HG02884 (cell line): ENCODE results near the gene AKAP6.

Experiments used
- ATAC-seq: cut with Tn5 transposase; IDR thresholded peaks from one replicate; pipeline ENCODE4 v1.9.1; 2021; ENCODE audit warnings: mild to moderate bottlenecking, moderate library complexity; ENCODE audit not compliant: unreplicated experiment

Gene AKAP6

DNA sequence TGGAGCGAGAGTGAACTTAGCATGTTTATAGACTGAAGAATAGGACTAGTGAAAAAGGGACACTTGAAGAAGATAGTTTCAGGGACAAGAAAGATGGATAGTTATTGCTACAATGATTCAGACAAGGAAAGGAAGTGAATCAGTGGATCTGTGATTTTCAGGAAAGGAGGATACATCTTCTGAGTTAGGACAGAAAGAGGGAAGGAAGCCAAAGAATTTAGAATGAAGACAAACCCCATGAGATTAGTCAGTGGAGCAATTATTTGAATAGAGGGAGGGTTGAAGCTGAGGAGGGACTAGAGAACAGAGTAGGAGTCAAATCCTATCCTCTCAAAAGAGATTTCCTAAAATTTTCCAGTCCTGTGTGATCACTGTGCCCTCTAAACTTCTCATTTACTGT, 282.7 kb downstream of the AKAP6 start:
- ATAC-seq = no peak

- ATAC-seq = no peak
Measured at GRCh38 chr14:32618991-32619390, 289.9 kb downstream of the AKAP6 start.

DNA sequence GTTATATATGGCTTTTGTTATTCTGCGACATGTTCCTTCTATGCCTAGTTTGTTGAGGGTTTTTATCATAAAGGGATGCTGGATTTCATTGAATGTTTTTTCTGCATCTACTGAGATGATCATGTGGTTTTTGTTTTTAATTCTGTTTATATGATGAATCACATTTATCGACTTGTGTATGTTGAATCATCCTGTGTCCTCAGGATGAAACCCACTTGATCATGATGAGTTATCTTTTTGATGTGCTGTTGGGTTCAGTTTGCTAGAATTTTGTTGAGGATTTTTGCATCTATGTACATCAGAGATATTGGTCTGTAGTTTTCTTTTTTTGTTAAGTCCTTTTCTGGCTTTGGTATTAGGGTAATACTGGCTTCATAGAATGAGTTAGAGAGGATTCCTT, 291.2 kb downstream of the AKAP6 start:
- ATAC-seq = no peak

GRCh38 chr14:32620724-32621123, 291.6 kb downstream of the AKAP6 start:
- no peak for ATAC-seq

GRCh38 chr14:32621585-32621984, 292.5 kb downstream of the AKAP6 start:
- ATAC-seq = no peak

- ATAC-seq = peak; percentile 50
Measured at GRCh38 chr14:32622742-32623141, 293.6 kb downstream of the AKAP6 start.

DNA sequence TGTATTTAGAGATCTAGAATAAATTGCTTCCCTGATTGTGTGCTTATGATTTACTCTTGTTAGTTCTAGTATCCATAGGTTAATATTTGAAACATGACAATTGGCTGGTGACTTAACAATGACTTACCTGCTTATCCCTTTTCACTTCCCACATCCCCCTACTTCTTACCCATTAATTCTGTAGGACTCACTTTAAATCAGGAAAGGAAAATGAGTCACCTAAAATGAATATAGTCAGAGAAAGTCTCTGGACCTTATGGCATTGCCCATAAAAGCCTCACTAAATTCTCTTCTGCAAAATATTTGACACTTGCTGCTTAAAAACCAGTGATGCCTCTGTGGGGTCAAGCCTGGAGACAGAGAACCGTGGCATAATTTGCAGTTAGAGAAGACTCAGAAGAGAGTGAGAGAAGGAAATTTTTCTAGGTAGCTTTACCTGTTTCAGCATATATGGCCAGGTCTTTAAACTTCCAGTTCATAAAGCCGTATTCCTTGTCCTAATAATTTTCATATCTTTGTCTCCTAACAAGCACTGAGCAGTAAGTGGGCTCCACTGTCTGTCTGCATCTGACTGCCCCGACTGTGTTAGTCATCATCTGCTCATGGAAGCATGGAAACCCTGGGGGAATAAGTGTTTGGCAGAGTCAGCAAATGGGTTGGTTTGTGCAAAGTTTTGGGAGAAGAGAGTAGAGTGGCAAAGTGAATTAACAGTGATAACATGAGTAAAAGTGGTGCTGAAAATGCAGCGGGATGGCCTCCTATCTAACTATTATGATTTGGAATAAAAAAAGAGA, 294.4 kb downstream of the AKAP6 start:
- no peak for ATAC-seq

GRCh38 chr14:32625211-32625610, 296.1 kb downstream of the AKAP6 start:
- ATAC-seq = no peak

DNA sequence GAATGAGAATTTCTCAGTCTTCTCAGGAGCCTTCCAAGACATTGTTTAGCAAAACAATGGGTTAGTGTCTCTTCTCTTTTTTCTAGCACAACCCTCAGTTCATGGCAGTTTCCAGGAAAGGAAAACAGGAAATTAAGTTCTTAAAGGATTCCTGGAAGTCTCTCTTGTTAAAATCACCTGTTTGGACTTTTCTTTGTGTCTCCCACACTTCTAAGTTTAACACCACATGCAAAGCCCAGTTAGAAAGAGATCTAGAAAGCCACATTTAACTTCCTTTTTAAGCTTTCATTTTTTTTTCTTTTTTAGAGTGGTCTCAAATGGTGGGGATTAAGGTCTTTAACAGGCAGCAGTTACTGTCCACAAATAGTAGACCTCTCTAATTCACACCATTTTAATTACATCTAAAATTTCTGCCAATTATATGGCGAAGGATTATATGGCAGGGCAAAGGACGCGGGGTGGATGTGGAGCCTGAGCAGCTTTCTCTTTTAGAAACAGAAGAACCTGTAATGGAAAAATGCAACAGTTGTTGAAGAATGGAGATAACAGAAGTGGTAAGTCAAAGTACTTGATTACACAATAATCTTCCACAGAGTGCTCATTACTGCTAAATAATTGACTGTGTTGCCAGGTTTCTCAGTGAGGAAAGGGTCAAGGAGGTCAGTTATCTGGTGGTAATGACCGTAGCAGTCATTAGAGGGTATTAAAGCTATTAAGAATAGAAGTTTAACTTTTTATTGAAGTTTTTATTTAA, 298.6 kb downstream of the AKAP6 start:
- no peak for ATAC-seq

- ATAC-seq = no peak
Measured at GRCh38 chr14:32629236-32629635, 300.1 kb downstream of the AKAP6 start.

- no peak for ATAC-seq
Measured at GRCh38 chr14:32630701-32631100, 301.6 kb downstream of the AKAP6 start.

- no peak for ATAC-seq
Measured at GRCh38 chr14:32633224-32633859, 304.2 kb downstream of the AKAP6 start.

- ATAC-seq = no peak
Measured at GRCh38 chr14:32633930-32634329, 304.8 kb downstream of the AKAP6 start.

- no peak for ATAC-seq
Measured at GRCh38 chr14:32635061-32635719, 306.1 kb downstream of the AKAP6 start.

DNA sequence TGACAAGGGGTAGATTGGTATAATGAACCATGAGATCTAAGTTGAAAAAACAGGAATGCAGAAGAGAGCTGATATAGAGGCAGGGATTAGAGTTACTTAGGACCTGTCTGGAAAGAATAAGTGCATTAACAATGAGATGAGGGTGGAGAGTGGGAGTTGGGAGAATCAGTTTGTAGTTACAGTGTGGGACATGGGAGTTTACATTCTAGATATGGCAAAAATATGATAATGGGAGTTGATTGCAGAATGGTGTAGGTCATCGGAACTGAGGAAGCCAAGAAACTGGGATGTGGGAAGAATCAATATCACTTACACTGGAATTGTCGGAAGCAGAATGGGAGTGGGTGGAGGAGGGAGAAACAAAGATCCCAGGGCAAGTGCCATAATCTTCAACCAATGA, 308.5 kb downstream of the AKAP6 start:
- ATAC-seq = no peak

DNA sequence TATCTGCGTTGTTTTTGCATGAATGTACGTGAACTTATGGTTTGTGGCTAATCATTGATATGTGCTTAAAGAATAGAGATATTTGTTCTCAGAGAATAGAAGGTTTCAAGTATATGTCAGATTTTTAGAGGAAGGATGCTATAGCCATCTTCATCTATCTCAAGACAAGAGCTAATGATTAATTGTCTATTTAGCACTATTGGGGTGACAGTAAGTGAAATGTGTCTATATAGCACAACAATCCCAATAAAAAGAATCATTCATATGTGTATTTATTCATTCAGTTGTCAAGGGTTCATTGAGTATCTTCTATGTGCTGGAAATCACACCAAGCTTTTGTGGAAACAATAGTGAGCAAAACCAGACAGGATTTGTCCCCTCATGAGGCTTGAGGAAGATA, 310.1 kb downstream of the AKAP6 start:
- no peak for ATAC-seq

- ATAC-seq = no peak
Measured at GRCh38 chr14:32645551-32645950, 316.5 kb downstream of the AKAP6 start.

DNA sequence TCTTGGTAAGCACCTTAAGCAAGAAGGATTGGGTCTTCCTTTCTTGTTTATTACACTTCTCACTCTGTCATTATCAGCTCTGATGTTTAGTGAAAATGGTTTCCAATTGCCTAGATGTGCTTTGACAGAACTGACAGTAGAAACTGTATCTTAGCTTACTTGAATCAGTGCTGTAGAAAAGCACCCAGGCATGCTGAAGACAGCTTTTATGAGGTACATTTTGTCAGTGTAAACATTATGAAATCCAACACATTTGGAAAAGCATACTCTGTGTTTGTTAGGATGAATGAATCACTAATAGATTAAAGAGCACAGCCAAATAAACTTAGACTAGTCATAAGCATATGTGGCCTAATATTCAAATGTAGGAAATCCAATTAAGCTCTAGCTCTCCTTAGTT, 319.3 kb downstream of the AKAP6 start:
- ATAC-seq = no peak

GRCh38 chr14:32650030-32650429, 320.9 kb downstream of the AKAP6 start:
- no peak for ATAC-seq

- no peak for ATAC-seq
Measured at GRCh38 chr14:32650665-32651064, 321.6 kb downstream of the AKAP6 start.

DNA sequence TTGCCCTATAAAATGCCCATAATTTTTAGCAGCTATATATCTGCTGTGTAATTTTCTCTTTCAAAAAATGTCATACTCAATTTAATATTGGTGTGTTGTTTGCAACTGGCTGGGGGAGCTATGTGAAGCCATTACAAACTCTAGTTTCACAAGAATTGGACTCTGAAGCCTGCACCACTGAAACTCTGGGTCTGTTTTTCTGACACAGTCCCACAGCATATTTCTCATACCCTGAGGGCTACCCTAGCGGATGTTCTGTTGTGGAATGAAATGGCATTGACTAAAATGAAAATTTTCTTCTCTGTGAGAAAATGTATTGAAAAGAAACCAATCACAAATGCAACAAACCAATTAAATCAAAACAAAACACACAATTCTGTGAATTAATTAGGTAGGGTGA, 325.0 kb downstream of the AKAP6 start:
- no peak for ATAC-seq
